HepG2 (cell line): Measurements from ENCODE around the gene DDX6.

Source experiments
- DNMT1 ChIP-seq: sonication (generic); formaldehyde crosslinking; IDR thresholded peaks from 2 replicates; pipeline ENCODE4 v1.5.1; 2020; ENCODE audit warnings: mild to moderate bottlenecking, missing genetic modification reagents
- FOXC1 ChIP-seq: sonication (generic); formaldehyde crosslinking; IDR thresholded peaks from 2 replicates; pipeline ENCODE4 v1.8.0; 2022; ENCODE audit warnings: mild to moderate bottlenecking, missing genetic modification reagents, borderline replicate concordance
- HDAC6 ChIP-seq: fragments of 200-600 bp; sonication (generic); IDR thresholded peaks from 2 replicates; pipeline ENCODE4 v1.7.0; 2017; ENCODE audit warnings: mild to moderate bottlenecking, antibody characterized with exemption, low read length, low read depth
- ZNF639 ChIP-seq: conservative IDR thresholded peaks from 2 replicates; pipeline ENCODE4 v1.6.1; 2018; ENCODE audit warnings: missing genetic modification reagents
- ZNF83 ChIP-seq: sonication (generic); formaldehyde crosslinking; IDR thresholded peaks from 2 replicates; pipeline ENCODE4 v1.4.0; 2020; ENCODE audit warnings: missing genetic modification reagents, mild to moderate bottlenecking, borderline replicate concordance
- TF ChIP-seq, protein P1 (sequence below): fragments of 450-650 bp; IDR thresholded peaks from 2 replicates; pipeline ENCODE4 v1.6.1; 2017

DNA sequence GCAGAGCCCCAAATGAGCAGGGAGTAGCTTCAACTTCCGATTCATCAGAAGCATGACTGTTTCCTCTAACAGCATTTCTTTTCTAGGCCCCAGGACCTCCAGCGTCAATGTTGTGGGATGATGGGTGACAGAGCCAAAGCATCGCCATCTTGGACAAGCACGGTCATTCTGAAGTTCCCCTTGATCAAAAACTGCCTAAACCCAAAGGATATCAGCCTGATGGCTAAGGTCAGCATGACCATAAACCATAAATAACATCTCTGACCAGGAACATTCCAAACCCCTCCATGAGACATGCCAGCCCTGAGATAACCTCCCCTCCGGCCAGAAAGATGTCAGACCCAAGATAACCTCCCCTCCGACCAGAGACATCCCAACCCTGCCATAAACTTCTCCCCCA, 82.7 kb downstream of the DDX6 start:
- TF ChIP-seq ZNF83 (CRISPR knock-in tag) (no peak), FOXC1 (CRISPR knock-in tag) (no peak), DNMT1 (no peak), ZNF639 (no peak), HDAC6 (no peak)
- TF ChIP-seq, protein P1, sequence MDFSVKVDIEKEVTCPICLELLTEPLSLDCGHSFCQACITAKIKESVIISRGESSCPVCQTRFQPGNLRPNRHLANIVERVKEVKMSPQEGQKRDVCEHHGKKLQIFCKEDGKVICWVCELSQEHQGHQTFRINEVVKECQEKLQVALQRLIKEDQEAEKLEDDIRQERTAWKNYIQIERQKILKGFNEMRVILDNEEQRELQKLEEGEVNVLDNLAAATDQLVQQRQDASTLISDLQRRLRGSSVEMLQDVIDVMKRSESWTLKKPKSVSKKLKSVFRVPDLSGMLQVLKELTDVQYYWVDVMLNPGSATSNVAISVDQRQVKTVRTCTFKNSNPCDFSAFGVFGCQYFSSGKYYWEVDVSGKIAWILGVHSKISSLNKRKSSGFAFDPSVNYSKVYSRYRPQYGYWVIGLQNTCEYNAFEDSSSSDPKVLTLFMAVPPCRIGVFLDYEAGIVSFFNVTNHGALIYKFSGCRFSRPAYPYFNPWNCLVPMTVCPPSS: no peak
